NCI-H1694 (cell line): ENCODE data around the gene ASIC2.

Experiments
- DNase-seq: peaks from one replicate; lab custom pipeline; 2025; lab: John Stamatoyannopoulos, UW

Gene ASIC2

DNA sequence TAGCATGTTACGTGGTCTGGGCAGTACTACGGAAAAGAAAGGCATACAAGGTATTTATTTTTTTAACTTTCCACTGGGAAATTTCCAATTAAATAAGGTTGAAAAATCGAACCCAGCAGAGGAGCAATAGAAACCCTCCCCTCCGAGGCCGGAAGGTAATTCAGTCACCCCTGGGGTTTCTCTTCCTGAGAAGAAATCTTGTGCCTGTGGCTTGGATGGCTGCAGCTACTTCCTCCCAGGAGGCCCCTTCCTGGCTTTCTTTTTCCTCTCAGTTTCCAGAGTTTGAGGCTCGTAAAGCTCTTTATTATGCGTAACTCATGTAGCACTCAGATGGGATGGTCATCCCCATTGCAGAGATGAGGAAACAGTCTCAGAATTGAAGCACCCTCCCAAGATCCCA is 140.3 kb downstream of the ASIC2 start:
- DNase-seq: no peak

DNA sequence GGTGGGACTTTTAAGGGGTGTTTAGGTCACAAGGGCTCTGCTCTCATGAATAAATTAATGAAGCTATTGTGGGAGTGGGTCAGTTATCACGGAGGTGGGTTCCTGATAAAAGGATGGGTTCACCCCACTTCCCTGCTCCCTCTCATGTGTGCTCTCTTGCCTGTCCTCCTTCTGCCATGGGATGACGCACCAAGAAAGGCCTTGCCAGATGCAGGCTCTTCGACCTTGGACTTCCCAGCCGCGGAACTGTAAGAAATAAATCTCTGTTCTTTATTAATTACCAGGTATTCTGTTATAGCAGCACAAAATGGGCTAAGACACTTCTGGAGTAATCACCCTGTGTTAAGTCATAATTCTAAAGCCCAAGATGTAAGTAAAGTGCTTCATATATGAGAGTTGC is 141.5 kb downstream of the ASIC2 start:
- DNase-seq: no peak

DNA sequence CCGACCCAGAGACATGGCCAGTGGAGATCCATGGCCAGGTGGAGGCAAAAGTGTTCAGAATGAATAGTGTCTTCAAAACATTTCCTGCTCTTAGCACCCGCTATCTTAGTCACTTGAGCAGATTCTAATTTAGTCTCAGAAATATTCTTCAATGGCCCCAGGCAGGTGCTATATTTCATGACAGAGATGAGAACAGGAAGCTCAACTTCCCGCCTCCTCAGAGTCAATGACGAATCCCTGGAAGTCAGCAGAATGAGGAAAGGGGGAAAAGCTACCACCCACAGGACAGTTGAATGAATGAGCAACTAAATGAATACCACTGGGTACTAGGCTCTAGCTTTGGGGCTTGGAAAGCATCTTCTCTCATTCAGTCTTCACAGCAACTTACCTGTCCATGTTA is 147.2 kb downstream of the ASIC2 start:
- no peak for DNase-seq

DNA sequence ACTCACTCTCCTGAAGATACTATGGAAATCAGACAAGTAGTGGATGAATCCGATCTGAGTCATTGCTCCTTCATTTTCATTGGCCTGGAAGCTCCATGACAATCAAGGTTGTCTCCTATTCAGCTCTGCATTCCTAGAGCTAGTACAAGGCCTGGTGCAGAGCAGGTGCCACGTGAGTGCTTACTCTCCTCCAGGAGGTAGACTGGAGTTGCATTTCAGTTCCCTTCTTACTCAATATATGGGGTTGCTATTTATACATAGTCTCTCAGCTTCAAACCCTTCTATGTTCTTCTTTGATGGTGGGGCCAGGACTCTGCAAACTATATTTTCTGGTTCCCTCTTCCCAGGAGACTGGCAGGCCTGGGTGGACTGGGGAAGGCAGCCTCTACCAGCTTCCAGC is 148.3 kb downstream of the ASIC2 start:
- DNase-seq: no peak

DNA sequence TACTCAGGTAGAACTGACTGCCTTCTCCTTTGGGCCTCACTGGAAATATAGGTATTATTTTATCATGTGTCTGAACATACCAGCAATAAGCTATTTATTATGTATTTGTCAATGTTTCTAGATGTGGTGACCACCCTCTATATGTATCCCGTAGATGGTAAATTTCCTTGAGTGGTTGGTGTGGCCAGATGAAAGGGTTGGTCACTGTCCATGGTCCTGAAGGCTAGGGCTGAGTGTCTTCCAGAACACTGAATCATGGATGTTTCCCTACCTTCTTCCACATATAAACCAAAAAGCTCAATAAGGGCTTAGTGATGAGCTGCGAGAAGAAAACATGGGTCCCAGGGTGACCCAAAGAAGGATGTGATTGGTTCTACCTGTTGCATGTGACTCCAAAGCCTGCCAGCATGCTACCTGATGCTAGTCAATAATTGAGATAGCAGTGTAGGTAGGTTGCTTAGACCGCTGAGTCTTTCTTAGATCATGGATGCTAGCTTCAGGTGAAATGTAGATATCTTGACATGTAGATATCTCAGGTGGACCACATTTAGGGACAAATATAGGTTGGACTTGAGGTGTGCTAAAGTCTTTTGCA is 150.3 kb downstream of the ASIC2 start:
- DNase-seq: no peak

DNA sequence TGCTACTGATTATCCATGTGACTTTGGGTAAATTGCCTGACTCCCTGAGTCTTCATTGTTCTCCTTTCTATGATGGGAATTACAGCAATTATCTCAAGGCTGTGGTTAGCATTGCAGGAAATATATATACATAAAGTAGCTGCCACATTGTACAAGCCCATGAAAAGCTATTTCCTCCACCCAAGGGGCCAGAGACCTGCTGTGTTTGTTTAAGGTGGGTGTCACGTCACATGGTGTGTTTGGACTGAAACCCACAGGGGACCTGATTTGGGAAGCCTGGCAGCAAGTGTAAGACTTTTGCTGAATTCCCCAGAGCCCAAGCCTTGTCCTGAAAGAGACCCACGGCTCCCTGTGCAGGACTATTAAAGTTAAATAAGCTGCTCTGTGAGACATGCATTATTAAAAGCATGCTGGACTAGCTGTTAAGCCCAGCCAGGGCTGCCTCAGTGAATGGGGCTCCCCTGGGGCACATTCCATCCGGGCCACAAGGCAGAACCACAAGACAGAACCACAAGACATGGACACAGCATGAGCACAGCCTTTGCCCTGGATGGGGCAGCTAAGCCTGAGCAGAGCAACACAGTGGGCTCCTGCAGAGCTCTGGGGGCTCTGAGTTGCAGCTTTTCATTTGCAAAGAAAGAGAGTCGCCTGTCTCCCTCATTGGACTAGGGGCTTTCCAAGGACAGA is 152.5 kb downstream of the ASIC2 start:
- DNase-seq: no peak

DNA sequence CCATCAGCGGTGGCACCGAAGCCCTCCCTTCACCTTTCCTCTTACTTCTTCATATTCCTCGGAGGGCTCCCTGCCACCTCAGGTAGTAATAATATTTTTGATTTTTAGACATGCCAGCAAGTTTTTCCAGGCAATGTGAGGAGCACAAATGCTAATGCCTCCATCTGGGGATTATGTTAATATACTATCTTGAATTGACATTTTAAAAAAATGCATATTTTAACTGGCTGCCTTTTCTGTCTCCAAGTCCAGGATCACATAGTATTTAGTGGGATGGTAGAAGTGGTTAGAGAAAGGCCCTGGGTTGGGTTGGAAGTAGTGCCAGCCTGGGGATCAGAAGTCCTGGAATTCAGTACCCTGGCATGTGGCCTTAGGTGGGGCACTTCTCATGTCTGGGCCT is 154.5 kb downstream of the ASIC2 start:
- no peak for DNase-seq

DNA sequence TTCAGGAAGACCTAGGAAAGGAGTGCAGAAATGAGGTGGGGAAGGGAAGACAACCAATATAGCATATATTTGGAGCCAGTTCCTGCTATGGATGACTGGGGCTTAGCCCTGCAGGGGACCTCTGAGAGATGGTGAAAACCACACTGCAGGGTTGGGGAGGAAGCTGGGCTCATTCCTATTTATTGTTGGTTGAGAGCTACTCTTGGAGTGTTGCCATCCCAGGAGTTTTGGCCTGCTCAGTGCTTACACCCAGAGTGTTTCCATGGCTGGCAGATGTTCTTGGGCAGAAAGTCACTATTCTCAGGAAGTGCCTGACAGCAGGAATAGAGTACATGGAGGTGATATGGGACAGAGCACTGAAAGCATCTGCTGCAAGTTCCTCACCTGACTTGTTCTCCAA is 155.7 kb downstream of the ASIC2 start:
- no peak for DNase-seq

DNA sequence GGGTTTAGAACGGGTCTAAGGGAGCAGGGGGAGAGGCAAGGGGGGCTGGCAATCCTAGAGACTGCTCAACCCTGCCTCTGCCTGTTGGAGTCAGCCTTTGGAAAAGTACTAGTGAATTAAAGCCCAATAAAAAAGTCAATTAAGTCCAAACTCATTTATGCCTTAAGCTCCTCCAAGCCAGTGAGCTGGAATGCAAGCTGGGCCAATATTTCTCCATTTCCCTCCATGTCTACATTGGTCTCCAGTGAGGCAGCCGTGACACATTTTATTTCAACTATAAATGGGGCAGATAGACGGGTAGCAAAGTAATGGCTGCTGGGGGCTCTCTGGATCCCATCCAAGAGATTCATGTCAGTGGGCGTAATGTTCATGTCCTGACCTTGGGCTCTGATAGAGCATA is 157.4 kb downstream of the ASIC2 start:
- no peak for DNase-seq

DNA sequence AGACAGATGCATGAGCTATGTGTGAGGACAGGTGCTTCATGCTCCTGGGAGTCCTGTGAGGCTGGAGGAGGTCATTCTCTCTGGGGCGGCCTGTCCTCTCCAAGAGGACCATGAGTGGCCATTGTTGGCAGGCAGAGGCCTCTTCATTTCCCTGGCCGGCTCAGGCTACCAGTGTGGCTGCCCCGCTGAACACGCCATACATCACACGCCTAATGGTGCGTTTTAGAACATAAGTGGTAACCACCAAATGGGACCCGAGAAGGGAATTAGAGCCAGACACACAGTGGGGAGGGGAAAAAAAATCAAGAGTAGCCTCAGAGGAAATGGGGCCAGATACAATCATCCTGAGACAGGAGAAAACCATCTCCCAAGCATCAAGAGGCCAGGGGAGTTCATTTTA is 161.5 kb downstream of the ASIC2 start:
- DNase-seq: no peak

DNA sequence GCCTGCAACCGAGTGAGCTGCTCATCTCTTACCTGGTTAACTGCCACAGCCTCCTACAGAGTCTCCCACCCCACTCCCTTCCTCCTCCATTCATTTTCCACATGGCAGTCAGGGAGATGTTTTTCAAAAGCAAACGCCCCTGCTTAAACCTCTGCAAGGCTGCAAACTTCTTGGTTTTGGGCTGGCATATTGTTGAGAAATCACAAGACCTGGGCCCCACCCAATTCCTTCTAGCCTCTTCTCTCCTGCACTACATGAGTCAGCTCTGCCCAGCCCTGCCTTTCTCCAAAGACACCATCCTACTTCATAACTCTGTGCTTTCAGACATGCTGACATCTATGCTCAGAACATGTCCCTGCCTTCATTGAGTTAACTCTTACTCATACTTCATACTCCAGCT is 165.4 kb downstream of the ASIC2 start:
- no peak for DNase-seq

DNA sequence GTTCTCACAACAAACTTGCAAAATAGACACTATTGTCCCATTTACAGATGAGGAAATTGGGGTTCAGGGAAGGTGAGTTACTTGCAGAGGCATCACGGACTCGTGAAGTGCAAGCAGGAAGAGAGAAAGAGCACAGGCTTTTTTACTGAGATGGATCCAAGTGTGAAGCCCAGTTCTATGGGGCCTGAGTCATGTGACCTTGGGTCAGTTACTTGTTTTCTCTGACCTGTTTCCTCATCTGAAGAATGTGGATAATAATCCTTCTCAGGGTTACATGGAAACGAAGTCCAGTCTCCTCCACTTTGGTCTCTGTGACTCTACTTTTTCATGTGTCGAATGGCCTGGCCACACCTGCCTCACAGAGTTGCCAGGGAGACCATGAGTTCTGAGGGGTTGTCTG is 167.0 kb downstream of the ASIC2 start:
- DNase-seq: no peak

DNA sequence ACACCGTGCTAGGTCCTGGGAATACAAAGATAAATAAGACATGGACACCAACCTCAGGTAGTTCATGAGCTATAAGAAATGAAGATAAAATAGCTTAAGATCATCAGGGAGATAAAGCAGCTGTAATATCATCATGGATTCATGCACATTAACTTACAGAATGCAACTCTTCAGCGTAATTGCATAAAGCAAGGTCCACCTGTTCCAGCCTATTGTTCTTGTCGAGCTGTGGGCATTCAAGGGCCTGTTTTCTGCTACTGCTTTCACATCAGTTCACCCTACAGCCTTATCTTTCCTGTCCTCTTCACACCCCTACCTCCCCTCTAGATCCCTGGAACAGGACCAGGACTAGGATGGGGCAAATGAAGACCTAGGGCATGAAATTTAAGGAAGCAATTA is 167.5 kb downstream of the ASIC2 start:
- no peak for DNase-seq

DNA sequence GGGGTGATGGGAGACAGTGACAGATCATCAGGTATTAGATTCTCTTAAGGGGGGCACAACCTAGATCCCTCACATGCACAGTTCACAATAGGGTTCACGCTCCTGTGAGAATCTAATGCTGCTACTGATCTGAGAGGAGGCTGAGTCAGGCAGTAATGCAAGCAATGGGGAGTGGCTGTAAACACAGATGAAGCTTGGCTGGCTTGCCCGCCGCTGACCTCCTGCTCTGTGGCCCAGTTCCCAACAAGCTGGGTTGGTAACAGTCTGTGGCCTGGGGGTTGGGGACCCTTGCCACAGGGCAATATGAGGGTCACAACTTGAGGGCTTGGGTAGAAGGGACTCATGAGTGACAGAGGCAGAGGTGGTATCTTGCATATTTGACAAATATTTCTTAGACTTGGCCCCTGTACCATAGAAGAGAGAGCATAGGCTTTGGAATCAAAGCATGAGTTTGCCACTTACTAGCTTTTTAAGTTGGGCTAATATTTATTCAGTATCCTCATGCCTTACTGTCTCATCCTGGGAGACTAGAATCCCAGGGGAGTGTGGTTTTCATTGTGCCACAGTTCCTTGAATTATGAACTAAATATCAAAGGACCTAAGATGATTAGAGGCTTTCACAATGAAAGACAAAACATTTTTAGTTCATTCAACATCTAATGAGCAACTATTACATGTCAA is 168.1 kb downstream of the ASIC2 start:
- DNase-seq: no peak

DNA sequence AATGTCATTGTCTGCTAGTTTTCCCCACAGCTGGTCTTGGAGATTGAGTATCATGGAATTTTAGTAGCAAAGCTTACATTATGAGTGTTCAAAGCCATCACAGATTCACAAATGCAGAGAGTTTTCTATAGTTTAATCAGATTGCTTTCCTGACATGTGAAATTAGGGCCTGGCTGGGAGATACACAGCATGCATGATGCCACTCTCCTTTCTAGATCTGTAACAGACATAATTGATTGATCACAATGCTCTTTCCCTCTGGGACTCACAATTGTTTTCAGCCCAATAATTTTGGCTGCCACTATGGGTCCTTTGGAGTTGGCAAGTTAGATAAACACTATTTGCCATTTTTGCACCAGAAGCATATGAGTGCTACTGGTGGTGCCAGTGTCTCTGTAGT is 168.9 kb downstream of the ASIC2 start:
- DNase-seq: no peak

DNA sequence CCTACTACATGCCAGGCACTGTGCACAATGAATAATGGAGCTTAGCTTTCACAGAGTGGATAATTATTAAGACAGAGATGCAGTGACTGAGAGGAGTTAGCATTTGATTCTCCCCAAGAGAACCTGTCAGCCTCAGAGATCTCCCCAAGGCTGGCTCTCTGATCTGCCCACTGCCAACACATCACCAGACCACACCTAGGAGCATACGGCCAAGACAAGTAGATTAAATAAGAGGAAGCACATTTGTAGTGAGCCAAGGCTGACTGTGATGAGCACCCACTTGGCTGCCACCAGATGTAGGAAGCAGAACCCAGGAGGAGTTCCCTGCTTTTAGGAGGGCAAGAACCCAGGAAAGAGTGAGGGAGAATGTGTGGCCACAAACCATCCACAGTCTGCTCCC is 171.3 kb downstream of the ASIC2 start:
- no peak for DNase-seq

DNA sequence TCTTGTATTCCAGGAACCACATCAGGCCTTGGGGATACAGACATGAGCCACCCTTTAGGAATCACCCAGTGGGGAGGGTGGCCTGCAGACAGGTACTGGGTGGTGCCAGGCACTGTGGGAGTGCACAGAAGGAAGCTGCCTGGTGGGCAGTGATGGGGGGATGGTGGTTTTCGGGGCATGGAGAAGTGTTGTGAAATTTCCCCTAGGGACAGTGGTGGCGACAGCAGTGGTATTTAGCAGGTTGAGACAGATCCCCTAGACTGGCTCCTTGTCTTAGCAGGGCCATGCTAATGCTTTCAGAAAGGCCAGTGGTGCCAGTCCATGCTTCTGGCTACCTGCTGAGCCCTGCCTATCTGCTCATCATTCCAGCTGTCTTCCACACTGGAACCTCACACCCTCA is 171.8 kb downstream of the ASIC2 start:
- DNase-seq: no peak

DNA sequence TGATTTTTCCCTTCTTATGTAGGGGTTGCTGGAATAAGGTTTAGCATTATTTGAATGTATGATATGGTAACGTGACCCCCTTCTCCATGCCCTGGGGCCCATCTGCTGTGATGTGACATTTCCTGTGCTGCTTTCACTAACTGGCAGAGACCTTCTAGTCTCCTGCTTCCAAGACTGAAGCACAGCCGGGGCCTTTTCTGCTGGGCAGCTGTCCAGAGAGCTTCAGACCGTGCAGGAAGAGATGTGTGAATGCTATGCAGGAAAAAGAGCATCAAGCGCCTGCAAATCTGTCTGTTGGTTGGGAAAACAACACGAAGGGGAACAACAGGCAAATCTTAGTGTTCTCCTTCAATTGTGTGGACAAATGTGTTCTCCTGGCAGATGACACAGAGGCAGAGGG is 173.0 kb downstream of the ASIC2 start:
- DNase-seq: no peak

DNA sequence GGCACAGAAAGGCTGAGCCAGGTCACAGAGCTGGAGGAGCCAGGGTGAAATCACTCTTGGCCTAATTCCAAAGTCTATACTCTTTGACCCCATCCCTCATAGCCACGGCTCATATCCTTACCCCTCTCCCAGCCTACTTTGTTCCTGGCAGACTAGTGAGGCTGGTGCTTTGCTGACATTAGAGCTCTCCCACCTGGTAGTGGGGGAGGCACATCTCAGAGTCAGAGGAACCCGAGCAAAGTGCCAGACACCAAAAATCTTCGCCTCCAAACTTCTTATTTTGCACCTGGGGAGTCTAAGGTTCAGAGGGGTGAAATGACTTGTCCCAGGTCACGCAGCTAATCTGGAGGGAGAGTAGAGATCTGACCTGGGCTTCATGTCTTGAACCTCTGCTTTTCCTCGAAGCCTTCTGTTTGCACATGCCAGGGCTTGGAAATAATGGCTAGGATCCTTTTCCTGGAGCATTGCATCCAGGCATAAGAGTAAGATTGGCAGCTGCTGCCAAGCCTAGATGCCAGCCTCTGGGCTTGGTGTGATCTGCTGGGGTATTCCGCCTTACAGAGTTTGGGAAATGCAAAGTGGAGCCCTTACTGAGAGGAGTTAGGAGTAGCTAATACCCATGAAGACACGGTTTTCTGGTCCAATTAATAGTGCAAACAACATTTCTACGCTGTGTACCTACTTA is 174.6 kb downstream of the ASIC2 start:
- no peak for DNase-seq

DNA sequence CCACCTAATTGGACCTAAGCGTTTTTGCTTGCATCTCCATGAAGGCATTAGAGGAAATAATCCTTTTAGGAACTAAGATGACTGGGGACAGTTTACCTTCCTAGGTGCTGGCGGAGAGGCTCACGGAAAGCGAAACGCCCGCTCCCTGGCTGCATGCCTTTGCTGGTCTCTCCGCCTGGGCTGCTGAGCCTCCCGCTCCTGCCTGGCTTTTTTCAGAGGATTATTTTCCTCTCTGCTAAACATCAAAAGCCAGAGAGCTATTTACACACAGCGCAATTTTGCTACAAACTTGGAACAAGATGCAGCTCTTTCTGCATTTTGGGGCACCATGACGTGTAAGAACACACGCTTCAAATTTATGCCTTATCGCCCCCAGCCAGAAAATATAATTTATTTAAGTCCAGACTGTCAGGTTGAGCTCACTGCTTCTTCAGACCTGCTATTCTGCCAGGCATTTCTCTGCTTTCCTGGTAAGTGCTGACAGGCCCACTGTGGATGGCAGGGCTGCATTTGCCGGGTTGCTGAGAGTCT is 177.0 kb downstream of the ASIC2 start:
- DNase-seq: no peak

DNA sequence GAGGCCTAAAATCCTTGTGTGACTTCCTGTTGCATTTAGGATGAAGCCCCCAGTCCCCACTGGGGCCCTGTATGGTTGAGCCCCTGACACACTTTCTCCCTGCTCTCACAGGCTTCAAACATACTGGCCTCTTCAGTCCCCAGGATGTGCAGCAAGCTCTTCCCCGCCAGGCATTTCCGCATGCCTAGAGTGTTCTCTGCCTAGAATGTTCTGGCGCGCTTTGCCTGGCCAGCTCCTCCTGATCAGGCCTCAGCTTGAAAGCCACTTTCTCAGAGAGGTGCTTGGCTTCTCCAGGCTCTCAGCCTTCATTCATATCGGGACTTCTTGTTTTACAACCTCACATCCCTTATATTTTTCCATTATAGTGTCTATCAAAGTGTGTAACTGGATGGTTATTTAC is 177.7 kb downstream of the ASIC2 start:
- no peak for DNase-seq

DNA sequence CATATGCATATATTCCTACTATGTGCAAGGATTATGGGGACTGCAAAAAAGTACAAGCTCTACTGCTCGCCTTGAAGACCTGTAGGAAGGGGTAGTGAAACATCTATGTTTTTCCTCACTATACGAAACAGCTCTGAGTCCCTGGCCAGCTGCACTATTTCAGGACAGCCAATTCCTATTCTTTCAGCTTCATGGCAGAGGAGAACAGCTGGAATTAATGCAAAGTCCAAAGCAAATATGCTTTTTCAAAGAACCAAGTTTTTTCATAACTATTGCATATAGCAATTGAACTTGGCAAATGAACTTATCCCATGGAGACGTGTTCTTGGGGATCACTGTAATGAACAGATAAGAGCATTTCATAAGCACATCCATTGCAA is 179.1 kb downstream of the ASIC2 start:
- DNase-seq: no peak
